Pancreas (tissue), 10 donors: ENCODE data around the gene MCTP2. TPM values are rescaled to one million over a fixed set of nuclear protein-coding genes. Genes with fewer than 3 reads are reported as not detected.
A peak's percentile ranks its signal among the peaks of the same experiment; 100 is the strongest.

Experiments used
- ATAC-seq, 4 donors: fragments of 200-7000 bp; cut with Tn5 transposase; one replicate each; pipeline versions ENCODE4 v1.8.0 to v1.9.1; 2020; ENCODE audit warnings: mild to moderate bottlenecking in 4 of 4, moderate library complexity in 4 of 4
- DNase-seq, 6 donors: peaks; one replicate each; pipeline ENCODE4 v3.0.0-alpha.2; 2020
- FAIRE-seq: peaks from 2 replicates; lab custom pipeline; 2012; peaks lifted over from hg19 to GRCh38; lab: Jason Lieb, UNC
- H3K27ac ChIP-seq, 4 donors: fragments of 200-600 bp; sonication (generic); 1 replicate in 3 of 4; 2 replicates in 1 of 4; pipeline versions ENCODE4 v1.5.0 to v1.8.0; 2020
- H3K27me3 ChIP-seq, 4 donors: fragments of 200-600 bp; one replicate each; pipeline ENCODE4 v1.8.0; 2021
- H3K36me3 ChIP-seq, 3 donors: fragments of 200-600 bp; sonication (generic) in 1 of 3; one replicate each; pipeline versions ENCODE4 v1.5.0 to v1.8.0; 2020 to 2021
- H3K4me1 ChIP-seq, 3 donors: fragments of 200-600 bp; one replicate each; pipeline ENCODE4 v1.8.0; 2021
- H3K4me3 ChIP-seq, 4 donors: fragments of 200-600 bp; sonication (generic) in 2 of 4; one replicate each; pipeline versions ENCODE4 v1.5.0 to v1.8.0; 2020 to 2021
- H3K9me3 ChIP-seq, 4 donors: fragments of 200-600 bp; one replicate each; pipeline ENCODE4 v1.8.0; 2021
- WGBS, 2 donors: extraction: QIAGEN DNeasy Blood & Tissue Kit; methylation state at CpG; one replicate each; pipeline ENCODE4 v1.1.7; 2013; 5-methylcytosine and 5-hydroxymethylcytosine counted together
- intact Hi-C, 3 donors: fragments of 100-400 bp; cut with DNase I; formaldehyde crosslinking; loops; one replicate each; pipeline versions ENCODE4 v1.11.1 to v1.14.2; 2022
- polyA plus RNA-seq, 2 donors: library from polyadenylated mRNA; stranded (reverse); fragments of 200-250 nt; gene quantifications; one replicate each; pipeline ENCODE4 v1.2.3, GENCODE V29; 2013
- total RNA-seq, 6 donors: library from RNA; stranded (reverse); fragmentation: NEBNext Ultra II Directional in 4 of 6; extraction: Animal tissue kit (Norgen Biotek cat#: 25700) in 4 of 6; gene quantifications; one replicate each; pipeline versions ENCODE4 v1.2.1 to v1.2.4, GENCODE V29; 2021 to 2023
- TF ChIP-seq, protein P1 (sequence below), 4 donors: fragments of 200-600 bp; sonication (generic) in 3 of 4; IDR thresholded peaks; one replicate each; pipeline versions ENCODE4 v1.5.0 to v1.8.0; 2021; ENCODE audit warnings: antibody characterized with exemption in 4 of 4
- donor health status: healthy with polysubstance abuse.
- donor health status: DM: no; HTN: no; CAD: no; lungs with moderate emphysema.
- donor health status: DM: no; HTN: no; CAD: no.
- donor health status: control.
- donor health status: control.
- donor health status: Bipolar disorder and iron deficiency.
- donor health status: DM: yes; HTN: yes; CAD: no.
- donor health status: DM: no; HTN: no; CAD: no.
- donor health status: DM: no; HTN: no; CAD: no.
- donor health status: DM: yes; HTN: yes; CAD: no.

The MCTP2 gene
- total and polyA plus RNA-seq, 8 donors: 3.7 to 21.4 (median 14.7) TPM

DNA sequence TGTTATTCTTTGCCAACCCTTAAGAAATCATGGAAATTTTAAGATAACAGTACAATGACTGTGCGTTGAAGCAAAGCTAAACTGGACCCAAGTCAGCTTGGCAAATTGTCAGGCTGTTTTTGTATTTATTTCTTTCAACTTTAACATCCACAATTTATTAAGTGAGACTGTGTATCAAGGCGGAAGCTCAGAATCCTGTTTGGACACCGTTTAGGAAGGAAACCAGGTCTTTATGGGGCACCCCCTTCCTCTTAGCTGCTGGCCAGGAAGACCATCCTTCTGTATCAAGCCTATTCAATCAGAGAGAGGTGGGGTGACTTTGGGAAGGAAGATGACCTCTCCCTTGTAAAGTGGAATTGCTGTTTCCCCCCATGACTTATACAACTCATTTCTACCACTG lies 166.0 kb downstream of the MCTP2 start:
- 80 to 84% methylated on average over 3 of the region's 3 CpGs for WGBS, 2 donors
- intact Hi-C loops: no loop called here
- no peak for DNase-seq
- no peak overlapping the region for H3K27ac ChIP-seq
- no peaks in the 10 kb centered on the region for H3K4me1 ChIP-seq
- ATAC-seq: no peak
- no peaks in the 10 kb centered on the region for H3K9me3 ChIP-seq
- no peak for FAIRE-seq
- TF ChIP-seq, protein P1, sequence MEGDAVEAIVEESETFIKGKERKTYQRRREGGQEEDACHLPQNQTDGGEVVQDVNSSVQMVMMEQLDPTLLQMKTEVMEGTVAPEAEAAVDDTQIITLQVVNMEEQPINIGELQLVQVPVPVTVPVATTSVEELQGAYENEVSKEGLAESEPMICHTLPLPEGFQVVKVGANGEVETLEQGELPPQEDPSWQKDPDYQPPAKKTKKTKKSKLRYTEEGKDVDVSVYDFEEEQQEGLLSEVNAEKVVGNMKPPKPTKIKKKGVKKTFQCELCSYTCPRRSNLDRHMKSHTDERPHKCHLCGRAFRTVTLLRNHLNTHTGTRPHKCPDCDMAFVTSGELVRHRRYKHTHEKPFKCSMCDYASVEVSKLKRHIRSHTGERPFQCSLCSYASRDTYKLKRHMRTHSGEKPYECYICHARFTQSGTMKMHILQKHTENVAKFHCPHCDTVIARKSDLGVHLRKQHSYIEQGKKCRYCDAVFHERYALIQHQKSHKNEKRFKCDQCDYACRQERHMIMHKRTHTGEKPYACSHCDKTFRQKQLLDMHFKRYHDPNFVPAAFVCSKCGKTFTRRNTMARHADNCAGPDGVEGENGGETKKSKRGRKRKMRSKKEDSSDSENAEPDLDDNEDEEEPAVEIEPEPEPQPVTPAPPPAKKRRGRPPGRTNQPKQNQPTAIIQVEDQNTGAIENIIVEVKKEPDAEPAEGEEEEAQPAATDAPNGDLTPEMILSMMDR (IDR thresholded peaks at IDR 0.05): no peak
- H3K27me3 ChIP-seq: no peaks in the 10 kb centered on the region
- no peak overlapping the region for H3K4me3 ChIP-seq
- peaks cover 0 to 3% (median 0%) of the 10 kb centered on the region in 3 donors for H3K36me3 ChIP-seq

DNA sequence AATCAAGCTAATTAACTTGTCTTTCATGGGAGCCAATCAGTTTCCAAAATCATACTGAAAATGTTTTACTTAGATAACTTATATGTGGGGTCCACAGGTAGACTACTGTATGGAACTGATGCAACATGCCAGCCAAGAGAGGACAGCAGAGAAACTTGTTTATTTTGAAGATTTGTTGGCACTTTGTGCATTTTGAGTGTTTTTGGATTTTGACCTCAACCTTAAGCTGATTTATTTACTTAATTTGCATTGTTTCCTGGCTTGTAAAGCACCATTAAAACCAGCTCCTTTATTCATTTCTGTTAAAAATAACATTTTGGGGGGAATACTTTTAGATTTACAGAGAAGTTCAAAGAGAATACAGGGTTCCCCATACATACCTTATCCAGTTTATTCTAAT lies 166.6 kb downstream of the MCTP2 start:
- intact Hi-C loops: no loop called here
- TF ChIP-seq, protein P1 (IDR thresholded peaks at IDR 0.05): no peak
- Histone ChIP-seq H3K27me3 (no peaks in the 10 kb centered on the region), H3K27ac (no peak overlapping the region), H3K4me1 (no peaks in the 10 kb centered on the region), H3K36me3 (peaks cover 0 to 3% (median 0%) of the 10 kb centered on the region in 3 donors), H3K4me3 (no peak overlapping the region), H3K9me3 (no peaks in the 10 kb centered on the region)
- ATAC-seq (no peak), FAIRE-seq (no peak), DNase-seq (no peak)

- no peaks in the 10 kb centered on the region for H3K4me1 ChIP-seq
- ATAC-seq (no peak), FAIRE-seq (no peak), DNase-seq (no peak)
- no peak overlapping the region for H3K27ac ChIP-seq
- TF ChIP-seq, protein P1 (IDR thresholded peaks at IDR 0.05): no peak
- H3K9me3 ChIP-seq: no peaks in the 10 kb centered on the region
- H3K36me3 ChIP-seq: peaks cover 0 to 3% (median 0%) of the 10 kb centered on the region in 3 donors
- H3K27me3 ChIP-seq: no peaks in the 10 kb centered on the region
- H3K4me3 ChIP-seq: no peak overlapping the region
- intact Hi-C loops: no loop called here
- WGBS, 2 donors: 87% methylated on average over 10 of the region's 10 CpGs
These were observed 169.4 kb downstream of the MCTP2 start for GRCh38 chr15:94400526-94401298.

DNA sequence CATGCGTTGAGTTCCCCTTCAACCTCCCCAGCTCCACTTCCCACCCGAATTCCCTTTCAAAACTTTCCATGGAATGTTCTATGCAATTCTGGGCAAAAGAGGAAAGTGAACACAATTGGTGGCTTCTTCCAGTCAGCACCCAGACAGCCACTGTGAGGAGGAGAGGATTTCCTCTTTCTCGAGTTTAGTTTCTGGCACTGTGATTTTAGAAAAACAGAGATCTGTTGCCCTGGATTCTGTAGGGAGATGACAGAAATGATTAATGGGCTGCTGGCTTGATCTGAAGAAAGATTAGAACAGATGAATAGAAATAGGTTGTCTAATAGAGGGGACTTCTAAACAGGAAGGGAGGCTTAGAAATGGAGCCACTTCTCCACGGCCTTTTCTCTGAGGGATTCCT lies 172.0 kb downstream of the MCTP2 start:
- 70% methylated on average over 4 of the region's 4 CpGs for WGBS, 2 donors
- Histone ChIP-seq H3K4me3 (no peak overlapping the region), H3K9me3 (no peaks in the 10 kb centered on the region), H3K27ac (no peak overlapping the region), H3K36me3 (peaks cover 0 to 3% (median 0%) of the 10 kb centered on the region in 3 donors), H3K27me3 (no peaks in the 10 kb centered on the region), H3K4me1 (no peaks in the 10 kb centered on the region)
- FAIRE-seq (no peak), DNase-seq (no peak), ATAC-seq (peak in 2 of 4 donors; percentile 20 to 38)
- TF ChIP-seq, protein P1 (IDR thresholded peaks at IDR 0.05): no peak
- intact Hi-C loops: no loop called here

GRCh38 chr15:94404733-94405283 lies 173.4 kb downstream of the MCTP2 start:
- 78 to 79% methylated on average over 9 of the region's 9 CpGs for WGBS, 2 donors
- FAIRE-seq: no peak
- peaks cover 0 to 3% (median 0%) of the 10 kb centered on the region in 3 donors for H3K36me3 ChIP-seq
- TF ChIP-seq, protein P1 (IDR thresholded peaks at IDR 0.05): no peak
- H3K27me3 ChIP-seq: no peaks in the 10 kb centered on the region
- intact Hi-C loops: no loop called here
- DNase-seq: no peak
- H3K9me3 ChIP-seq: no peaks in the 10 kb centered on the region
- no peak overlapping the region for H3K4me3 ChIP-seq
- peak in 2 of 4 donors; percentile 37 to 52 for ATAC-seq
- H3K4me1 ChIP-seq: no peaks in the 10 kb centered on the region
- no peak overlapping the region for H3K27ac ChIP-seq
